ENCODE results near the gene FHIP1B.

The FHIP1B gene

DNA sequence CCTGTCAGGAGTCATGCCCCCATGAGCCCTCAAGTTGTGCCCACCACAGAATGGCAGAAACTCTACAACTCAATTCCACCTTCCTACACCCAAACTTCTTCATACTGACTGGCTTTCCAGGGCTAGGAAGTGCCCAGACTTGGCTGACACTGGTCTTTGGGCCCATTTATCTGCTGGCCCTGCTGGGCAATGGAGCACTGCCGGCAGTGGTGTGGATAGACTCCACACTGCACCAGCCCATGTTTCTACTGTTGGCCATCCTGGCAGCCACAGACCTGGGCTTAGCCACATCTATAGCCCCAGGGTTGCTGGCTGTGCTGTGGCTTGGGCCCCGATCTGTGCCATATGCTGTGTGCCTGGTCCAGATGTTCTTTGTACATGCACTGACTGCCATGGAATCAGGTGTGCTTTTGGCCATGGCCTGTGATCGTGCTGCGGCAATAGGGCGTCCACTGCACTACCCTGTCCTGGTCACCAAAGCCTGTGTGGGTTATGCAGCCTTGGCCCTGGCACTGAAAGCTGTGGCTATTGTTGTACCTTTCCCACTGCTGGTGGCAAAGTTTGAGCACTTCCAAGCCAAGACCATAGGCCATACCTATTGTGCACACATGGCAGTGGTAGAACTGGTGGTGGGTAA, 35.1 kb downstream of the FHIP1B start, which contains the start of gene OR52W1:
Gene OR52W1, plus strand, starts transcription at position 51 of the 637 bp plus-strand sequence. Its CDS starts 0 bp downstream, at position 51.
- no peak for DNase-seq

GRCh38 chr11:6197466-6198200, 36.8 kb downstream of the FHIP1B start:
- no peak for DNase-seq

DNA sequence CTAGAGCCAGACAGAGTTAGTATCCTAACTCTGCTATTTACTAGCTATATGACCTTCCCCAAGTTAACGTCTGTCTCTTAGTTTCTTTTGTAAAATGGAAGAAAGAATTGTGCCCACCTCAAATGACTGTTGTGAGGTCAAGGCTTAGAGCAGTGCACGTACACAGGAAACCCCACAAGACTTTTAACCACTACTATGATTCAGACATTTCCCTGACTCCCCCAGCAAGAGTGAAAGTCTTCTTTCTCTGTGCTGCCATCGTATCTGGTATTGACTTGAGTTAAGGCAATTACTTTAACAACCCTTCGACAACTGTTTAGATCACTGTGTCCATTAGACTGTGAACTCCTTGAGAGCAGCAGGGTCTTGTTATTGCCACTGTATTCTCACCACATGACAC, 38.0 kb downstream of the FHIP1B start:
- DNase-seq: no peak

- no peak for DNase-seq
Observed at GRCh38 chr11:6194065-6194581, 40.3 kb downstream of the FHIP1B start.

DNA sequence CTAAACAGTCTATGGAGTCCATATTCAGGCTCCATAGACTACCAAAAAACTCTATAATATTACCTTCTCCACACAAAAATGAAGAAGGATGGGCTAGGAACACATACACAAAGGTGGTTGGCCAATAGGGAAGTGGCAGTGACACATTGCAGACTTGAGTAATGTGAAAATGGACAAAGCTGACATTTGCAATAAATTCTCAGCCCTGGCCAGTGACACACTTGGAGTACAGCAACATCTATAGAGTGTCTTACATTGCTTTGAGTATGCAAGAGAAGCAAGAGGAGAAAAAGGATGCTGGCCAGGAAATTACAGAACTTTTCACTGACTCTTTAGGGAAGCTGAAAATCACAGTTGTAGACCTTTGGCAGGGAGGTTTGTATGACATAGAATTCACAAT, 42.7 kb downstream of the FHIP1B start:
- no peak for DNase-seq

GRCh38 chr11:6175440-6175839, 59.0 kb downstream of the FHIP1B start:
- no peak for DNase-seq

- no peak for DNase-seq
Observed at GRCh38 chr11:6170226-6170625, 64.2 kb downstream of the FHIP1B start, which contains the start of gene OR52B2. TSS of gene OR52B2 (minus strand) at chr11:6170326. CDS start at chr11:6170326, 0 bp downstream.

All from NCI-H2107 (cell line).